ENCODE data around the gene SUSD1. TPM values are rescaled to one million over a fixed set of nuclear protein-coding genes. Genes with fewer than 3 reads are reported as not detected.

The SUSD1 gene
- total and polyA plus RNA-seq, 2 of the 13 experiments (the other 11 are each of a cell fraction or from before 2014, with no cell fraction given) = 25.9 to 32.3 TPM

- FAIRE-seq (no peak), DNase-seq (ENCODE audit: low spot score) (peak; percentile 55), ATAC-seq (peak; percentile 54)
- Histone ChIP-seq H3K27ac (ENCODE audit: extremely low read length, insufficient read depth, low read length) (no peak overlapping the region), H4K20me1 (ENCODE audit: insufficient read depth, low read length) (no peaks in the 10 kb centered on the region), H3K4me1 (ENCODE audit: insufficient read depth, low read length) (peaks cover 16% of the 10 kb centered on the region), H3K27me3 (ENCODE audit: control insufficient read depth in 1 of 2, insufficient read depth in 2 of 2, low read length in 2 of 2) (no peaks in the 10 kb centered on the region), H3K9ac (ENCODE audit: insufficient read depth, low read depth, low read length) (no peak overlapping the region), H3K9me3 (ENCODE audit: low read length) (no peaks in the 10 kb centered on the region), H3K36me3 (replicated peaks in 1 of 2; ENCODE audit: control insufficient read depth in 1 of 2, insufficient read depth in 2 of 2, low read length in 2 of 2) (peaks cover 9 to 21% of the 10 kb centered on the region in 2 experiments; a peak in 3 of 5 replicates), H3K79me2 (ENCODE audit: insufficient read depth, low read length) (no peaks in the 10 kb centered on the region), H2AFZ (ENCODE audit: low read length) (no peak overlapping the region), H3K4me3 (replicated peaks in 1 of 3; ENCODE audit: insufficient read depth in 1 of 3, low read depth in 2 of 3, low read length in 3 of 3) (no peak overlapping the region), H3K4me2 (ENCODE audit: low read depth, low read length) (no peak overlapping the region)
- TF ChIP-seq SIX1 (CRISPR knock-in tag; IDR thresholded peaks at IDR 0.05; ENCODE audit: borderline replicate concordance) (no peak), STAG1 (CRISPR knock-in tag; IDR thresholded peaks at IDR 0.05) (0 out of 2 replicates have a peak, but pooled peaks have one; percentile 3), RELA (CRISPR knock-in tag; IDR thresholded peaks at IDR 0.05) (no peak), HDAC6 (IDR thresholded peaks at IDR 0.05; ENCODE audit: low read depth, low read length) (no peak), ZHX1 (CRISPR knock-in tag; IDR thresholded peaks at IDR 0.05; ENCODE audit: low read depth) (no peak), ZNF326 (CRISPR knock-in tag; IDR thresholded peaks at IDR 0.05; ENCODE audit: borderline replicate concordance) (no peak), ZBTB38 (CRISPR knock-in tag; IDR thresholded peaks at IDR 0.05) (no peak), CEBPG (CRISPR knock-in tag; IDR thresholded peaks at IDR 0.05) (0 out of 2 replicates have a peak, but pooled peaks have one; percentile 9)
- in situ Hi-C loops (cut with HindIII; ENCODE audit: extremely low pct_ligation_motif_present, low pct_unique_long_range_greater_than_20kb) = loop anchor here (5.0 kb wide), 1 partner anchor 307 kb away; no protein-coding TSS in a partner anchor
- WGBS (ENCODE audit: low lambda C conversion rate) = 87% methylated on average over 15 of the region's 15 CpGs
- no TSS peak for BruUV-seq (replicated peaks)
- CTCF ChIA-PET (ENCODE audit: low intra/inter-chr PET ratio, low total read pairs) = no interaction called here
- POLR2A ChIA-PET = no interaction called here
- intact Hi-C loops (cut with micrococcal nuclease; ENCODE audit: unreplicated experiment) = loop anchor here (5.0 to 10.0 kb wide), 3 partner anchors 95 to 217 kb away; partner anchors contain the start of gene UGCG
These were observed 105.6 kb downstream of the SUSD1 start for GRCh38 chr9:112069318-112070169.

All from HepG2 (cell line).